GM18520 (cell line): ENCODE results near the gene SLC18A3.

Experiments
- ATAC-seq: cut with Tn5 transposase; IDR thresholded peaks from one replicate; pipeline ENCODE4 v1.9.1; 2021; ENCODE audit not compliant: unreplicated experiment

SLC18A3 gene

GRCh38 chr10:49625411-49625810, 15.3 kb downstream of the SLC18A3 start:
- no peak for ATAC-seq

GRCh38 chr10:49627038-49627437, 16.9 kb downstream of the SLC18A3 start:
- ATAC-seq = no peak

- ATAC-seq = no peak
Measured at GRCh38 chr10:49627644-49628247, 17.6 kb downstream of the SLC18A3 start.

- ATAC-seq = no peak
Measured at GRCh38 chr10:49628599-49628998, 18.5 kb downstream of the SLC18A3 start.

- ATAC-seq = no peak
Measured at GRCh38 chr10:49629431-49629881, 19.3 kb downstream of the SLC18A3 start.

- no peak for ATAC-seq
Measured at GRCh38 chr10:49631975-49632374, 21.9 kb downstream of the SLC18A3 start.

GRCh38 chr10:49632406-49633317, 22.6 kb downstream of the SLC18A3 start:
- ATAC-seq = no peak

GRCh38 chr10:49633327-49634068, 23.4 kb downstream of the SLC18A3 start:
- ATAC-seq = no peak

GRCh38 chr10:49634069-49634660, 24.1 kb downstream of the SLC18A3 start:
- ATAC-seq = no peak

GRCh38 chr10:49642311-49642710, 32.2 kb downstream of the SLC18A3 start:
- no peak for ATAC-seq

- ATAC-seq = no peak
Measured at GRCh38 chr10:49643241-49644034, 33.3 kb downstream of the SLC18A3 start.

- ATAC-seq = no peak
Measured at GRCh38 chr10:49644035-49644646, 34.0 kb downstream of the SLC18A3 start.

GRCh38 chr10:49645417-49645816, 35.3 kb downstream of the SLC18A3 start:
- ATAC-seq = no peak

GRCh38 chr10:49645871-49646870, 36.1 kb downstream of the SLC18A3 start:
- ATAC-seq = no peak

GRCh38 chr10:49647554-49647953, 37.4 kb downstream of the SLC18A3 start:
- no peak for ATAC-seq

- no peak for ATAC-seq
Measured at GRCh38 chr10:49647985-49648795, 38.1 kb downstream of the SLC18A3 start.

GRCh38 chr10:49649294-49649693, 39.2 kb downstream of the SLC18A3 start:
- ATAC-seq = no peak
